ENCODE results near the gene PRUNE2.

The PRUNE2 gene

DNA sequence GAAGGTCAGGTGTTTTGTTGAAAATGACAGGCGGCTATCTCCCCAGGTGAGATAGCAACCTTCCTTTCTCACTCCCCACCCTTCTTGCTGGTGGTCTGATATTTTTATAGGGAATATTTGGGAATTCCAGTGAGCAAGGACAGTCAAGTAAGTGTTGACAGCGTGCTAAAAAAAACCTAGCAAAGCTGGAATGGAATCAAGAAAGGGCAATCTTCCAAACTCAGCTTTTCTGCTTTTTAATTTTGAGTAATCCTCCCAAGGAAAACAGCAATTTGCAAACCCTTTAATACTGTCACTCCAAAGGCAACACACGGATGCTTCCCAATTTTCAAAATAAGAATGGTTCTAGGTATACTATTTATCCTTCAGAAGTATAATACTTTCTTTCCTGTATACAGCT lies 285.3 kb downstream of the PRUNE2 start:
- DNase-seq: no peak
- no peak overlapping the region for H3K4me3 Mint-ChIP-seq
- no peaks in the 10 kb centered on the region for H3K9me3 Mint-ChIP-seq
- H3K4me1 Mint-ChIP-seq: no peaks in the 10 kb centered on the region
- H3K27ac Mint-ChIP-seq: peak overlapping the region in 1 of 2 donors; percentile 41
- no peak for ATAC-seq
- peaks cover 51% of the 10 kb centered on the region for H3K27me3 Mint-ChIP-seq

GRCh38 chr9:76619640-76620039 lies 286.3 kb downstream of the PRUNE2 start:
- Mint-ChIP-seq H3K27me3 (peaks cover 57% of the 10 kb centered on the region), H3K4me3 (no peak overlapping the region), H3K4me1 (peaks cover 8% of the 10 kb centered on the region), H3K9me3 (no peaks in the 10 kb centered on the region), H3K27ac (no peak overlapping the region)
- DNase-seq (no peak), ATAC-seq (no peak)

DNA sequence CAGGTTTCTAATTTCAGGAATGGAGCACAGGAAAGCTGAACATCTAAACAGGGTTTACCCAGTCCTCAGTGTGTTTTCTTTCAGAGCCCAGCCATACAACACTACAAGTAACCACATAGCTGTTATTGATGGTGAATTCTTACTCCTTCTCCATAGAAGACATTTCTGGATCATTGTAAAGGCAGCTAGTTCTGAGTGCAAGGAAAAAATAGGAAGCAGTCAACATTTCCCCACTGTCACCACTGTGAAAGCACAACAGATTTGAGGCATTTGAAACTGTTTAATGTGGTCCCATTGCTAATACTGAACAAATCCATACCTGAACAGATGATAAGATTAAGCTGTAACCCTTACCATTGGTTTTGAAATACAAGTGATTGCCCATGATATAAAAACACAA lies 286.7 kb downstream of the PRUNE2 start:
- Mint-ChIP-seq H3K27me3 (peaks cover 55% of the 10 kb centered on the region), H3K4me3 (no peak overlapping the region), H3K9me3 (no peaks in the 10 kb centered on the region), H3K4me1 (peaks cover 8% of the 10 kb centered on the region), H3K27ac (no peak overlapping the region)
- ATAC-seq: no peak
- DNase-seq: no peak

- no peak for ATAC-seq
Observed at GRCh38 chr9:76618762-76619161, 287.2 kb downstream of the PRUNE2 start.

DNA sequence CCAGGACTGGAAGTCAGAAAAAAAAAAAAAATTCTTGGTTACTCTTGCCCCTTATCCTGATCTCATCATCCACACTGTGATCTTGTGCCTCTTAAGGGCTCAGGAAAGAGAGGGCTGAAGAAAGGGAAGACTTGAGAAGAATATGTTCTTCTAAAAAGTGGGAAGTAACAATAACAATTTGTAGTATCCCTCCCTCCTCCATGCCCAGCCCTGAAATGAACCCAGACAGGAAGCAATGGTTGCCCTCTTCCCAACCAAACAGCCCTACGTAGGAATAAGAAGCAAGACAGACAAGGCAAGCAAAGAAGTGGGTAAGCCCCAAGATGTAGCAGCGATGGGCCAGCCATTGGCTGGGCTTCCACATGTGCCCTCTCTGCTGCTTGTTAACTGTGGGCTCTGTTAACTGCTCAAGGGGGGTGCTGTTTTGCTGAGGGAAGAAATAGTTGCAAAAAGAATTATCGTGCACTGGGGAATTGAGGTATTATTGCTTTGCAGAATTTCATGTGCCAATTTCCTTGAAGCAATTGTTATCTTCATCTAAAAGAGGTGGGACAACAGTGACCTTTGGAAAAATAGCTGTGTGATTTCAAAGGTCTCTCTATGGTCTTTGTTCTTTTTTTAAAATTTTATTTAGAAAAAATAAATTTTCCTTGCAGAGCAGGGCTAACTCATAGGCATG lies 288.3 kb downstream of the PRUNE2 start:
- H3K27me3 Mint-ChIP-seq: peaks cover 55% of the 10 kb centered on the region
- H3K9me3 Mint-ChIP-seq: no peaks in the 10 kb centered on the region
- H3K4me3 Mint-ChIP-seq: no peak overlapping the region
- H3K4me1 Mint-ChIP-seq: peaks cover 8% of the 10 kb centered on the region
- H3K27ac Mint-ChIP-seq: no peak overlapping the region
- DNase-seq: no peak
- no peak for ATAC-seq

More at GRCh38 chr9:76618762-76619161, 287.2 kb downstream of the PRUNE2 start:
- no peak overlapping the region for H3K4me3 Mint-ChIP-seq
- no peak for DNase-seq
- H3K27ac Mint-ChIP-seq: no peak overlapping the region
- peaks cover 50% of the 10 kb centered on the region for H3K27me3 Mint-ChIP-seq
- no peaks in the 10 kb centered on the region for H3K9me3 Mint-ChIP-seq
- H3K4me1 Mint-ChIP-seq: peaks cover 8% of the 10 kb centered on the region

GRCh38 chr9:76616780-76617179 lies 289.1 kb downstream of the PRUNE2 start:
- Mint-ChIP-seq H3K27ac (no peak overlapping the region), H3K4me3 (no peak overlapping the region), H3K4me1 (peaks cover 8% of the 10 kb centered on the region), H3K27me3 (peaks cover 63% of the 10 kb centered on the region), H3K9me3 (no peaks in the 10 kb centered on the region)
- no peak for ATAC-seq
- no peak for DNase-seq

DNA sequence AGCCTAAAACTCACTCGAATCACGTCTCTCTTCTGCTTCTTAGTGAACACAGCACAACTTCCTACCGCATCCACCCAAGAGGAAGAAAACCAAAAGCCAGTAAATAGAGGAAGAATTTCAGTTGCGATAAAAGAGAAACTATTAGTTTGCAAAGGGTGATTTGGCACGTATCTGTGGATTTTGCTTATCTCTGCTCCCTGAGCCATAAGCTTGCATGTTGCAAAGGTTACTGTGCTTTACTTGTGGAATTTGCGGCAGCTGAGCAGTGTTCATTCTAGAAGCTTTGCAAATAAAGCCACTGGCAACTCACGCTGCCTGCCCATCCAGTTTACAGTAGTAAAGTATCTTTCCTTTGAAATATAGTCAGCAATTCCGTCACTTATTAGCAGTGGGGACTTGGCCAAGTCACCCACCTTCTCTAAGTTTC lies 290.7 kb downstream of the PRUNE2 start:
- H3K4me1 Mint-ChIP-seq: peaks cover 8% of the 10 kb centered on the region
- no peaks in the 10 kb centered on the region for H3K9me3 Mint-ChIP-seq
- ATAC-seq (no peak), DNase-seq (no peak)
- no peak overlapping the region for H3K4me3 Mint-ChIP-seq
- no peak overlapping the region for H3K27ac Mint-ChIP-seq
- H3K27me3 Mint-ChIP-seq: peaks cover 66% of the 10 kb centered on the region

GRCh38 chr9:76613974-76614373 lies 291.9 kb downstream of the PRUNE2 start:
- Mint-ChIP-seq H3K4me3 (no peak overlapping the region), H3K27ac (no peak overlapping the region)

DNA sequence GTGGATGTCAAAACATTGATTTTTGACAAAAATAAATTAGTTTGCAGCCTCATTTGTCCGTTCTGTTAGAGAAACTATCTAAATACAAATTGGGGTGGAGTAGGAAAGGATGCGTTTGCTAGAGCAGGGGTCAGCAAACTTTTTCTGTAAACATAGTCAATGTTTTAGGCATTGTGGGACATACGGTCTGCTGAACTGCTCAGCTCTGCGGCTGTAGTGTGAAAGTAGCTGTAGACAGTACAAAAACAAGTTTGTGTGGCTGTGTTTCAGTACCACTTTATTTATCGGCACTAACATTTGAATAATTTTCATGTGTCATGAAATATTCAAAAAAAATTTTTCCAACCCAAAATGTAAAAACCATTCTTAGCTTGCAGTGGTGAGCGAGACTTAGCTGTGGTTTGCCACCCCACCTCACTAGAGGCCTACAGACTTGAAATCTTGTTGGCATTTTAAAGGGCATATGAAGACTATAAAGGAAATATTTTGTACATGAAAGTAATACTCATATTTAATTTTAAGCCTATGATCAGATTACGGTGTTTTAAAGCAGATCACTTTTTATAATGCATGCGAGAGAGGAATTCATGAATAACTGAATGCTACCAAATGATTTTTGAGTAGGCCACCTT lies 292.6 kb downstream of the PRUNE2 start:
- Mint-ChIP-seq H3K27me3 (peaks cover 57% of the 10 kb centered on the region), H3K9me3 (no peaks in the 10 kb centered on the region), H3K4me3 (no peak overlapping the region), H3K4me1 (peaks cover 8% of the 10 kb centered on the region), H3K27ac (no peak overlapping the region)
- ATAC-seq: no peak
- no peak for DNase-seq

More at GRCh38 chr9:76613974-76614373, 291.9 kb downstream of the PRUNE2 start:
- H3K4me1 Mint-ChIP-seq: peaks cover 8% of the 10 kb centered on the region
- H3K9me3 Mint-ChIP-seq: no peaks in the 10 kb centered on the region
- H3K27me3 Mint-ChIP-seq: peaks cover 57% of the 10 kb centered on the region
- DNase-seq: no peak
- no peak for ATAC-seq

DNA sequence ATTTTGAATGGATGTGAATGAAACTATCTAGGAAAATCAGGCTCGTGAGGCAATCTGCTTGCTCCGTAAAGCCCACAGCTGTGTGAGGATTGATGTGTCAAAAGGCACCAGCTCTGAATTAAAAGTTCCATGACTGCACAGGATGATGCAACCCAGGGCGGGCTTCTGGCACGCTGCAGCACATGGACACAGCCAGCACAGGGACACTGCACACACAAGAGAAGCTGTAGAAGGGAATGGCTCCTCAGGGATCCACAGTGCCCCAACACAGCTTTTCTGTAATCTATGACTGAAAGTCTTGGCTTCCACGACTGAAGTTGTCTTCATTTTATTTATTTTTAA lies 295.9 kb downstream of the PRUNE2 start:
- H3K27ac Mint-ChIP-seq: no peak overlapping the region
- ATAC-seq (no peak), DNase-seq (no peak)
- H3K27me3 Mint-ChIP-seq: peaks cover 39% of the 10 kb centered on the region
- H3K4me1 Mint-ChIP-seq: peaks cover 3% of the 10 kb centered on the region
- H3K4me3 Mint-ChIP-seq: no peak overlapping the region
- no peaks in the 10 kb centered on the region for H3K9me3 Mint-ChIP-seq

DNA sequence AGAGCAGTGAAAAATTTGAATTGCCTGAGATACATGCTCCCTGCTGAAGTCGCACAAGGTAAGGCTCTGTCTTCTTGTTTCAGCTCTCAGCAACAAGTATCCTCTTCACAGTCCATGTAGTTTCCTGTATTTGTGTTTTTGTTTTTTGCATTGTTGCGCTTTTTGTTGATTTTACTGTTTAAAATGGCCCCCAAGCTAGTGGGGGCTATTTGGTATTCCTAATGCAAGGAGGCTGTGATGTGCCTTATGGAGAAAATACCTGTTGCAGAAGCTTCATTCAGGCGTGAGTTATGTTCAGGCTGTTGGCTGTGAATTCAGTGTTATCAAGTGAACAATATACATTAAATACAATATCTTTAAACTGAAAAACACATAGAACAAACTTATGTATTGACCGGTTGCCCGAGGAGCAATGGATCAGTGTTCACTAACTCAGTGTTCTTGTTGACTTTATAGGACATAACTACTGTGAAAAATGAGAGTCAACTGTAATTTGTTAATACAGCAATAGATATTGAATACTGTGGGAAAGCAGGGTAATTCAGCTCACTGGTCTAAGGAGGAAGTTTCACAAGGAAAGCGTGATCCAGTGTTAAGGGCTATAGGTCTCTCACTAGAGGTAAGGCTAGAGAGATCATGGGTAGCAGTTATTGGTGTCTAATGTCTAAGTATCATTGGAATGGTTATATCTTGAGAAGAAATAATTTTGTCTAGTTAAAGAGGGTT lies 296.5 kb downstream of the PRUNE2 start:
- Mint-ChIP-seq H3K27ac (no peak overlapping the region), H3K4me1 (no peaks in the 10 kb centered on the region), H3K4me3 (no peak overlapping the region), H3K9me3 (no peaks in the 10 kb centered on the region), H3K27me3 (peaks cover 34% of the 10 kb centered on the region)
- DNase-seq: no peak
- ATAC-seq: no peak

DNA sequence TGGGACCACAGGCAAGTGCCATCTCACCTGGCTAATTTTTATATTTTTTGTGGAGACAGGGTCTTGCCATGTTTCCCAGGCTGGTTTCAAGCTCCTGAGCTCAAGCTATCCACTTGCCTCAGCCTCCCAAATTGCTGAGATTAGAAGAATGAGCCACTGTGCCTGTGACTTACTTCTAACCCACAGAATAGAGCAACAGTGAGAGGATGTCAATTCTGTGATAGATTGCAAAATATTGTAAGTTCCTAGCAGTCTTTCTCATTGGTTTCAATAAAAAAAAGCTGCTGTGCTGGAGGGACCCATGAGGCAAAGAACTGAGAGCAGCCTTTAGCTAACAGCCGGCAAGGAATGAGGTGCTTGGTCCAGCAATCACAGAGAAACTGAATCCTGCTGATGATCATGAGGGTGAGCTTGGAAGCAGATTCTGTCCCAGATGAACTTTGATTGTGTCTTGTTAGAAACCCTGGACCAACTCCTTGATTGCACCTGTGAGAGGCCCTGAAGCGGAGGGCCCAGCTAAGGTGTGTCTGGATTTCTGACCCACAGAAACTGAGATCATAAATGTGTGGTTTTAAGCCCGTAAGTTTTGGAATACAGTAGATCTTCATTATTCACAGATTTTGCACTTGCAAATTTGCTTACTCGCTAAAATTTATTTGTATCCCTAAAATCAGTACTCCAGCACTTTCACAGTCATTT lies 297.2 kb downstream of the PRUNE2 start:
- no peak overlapping the region for H3K27ac Mint-ChIP-seq
- ATAC-seq: no peak

GRCh38 chr9:76607730-76608436 lies 298.0 kb downstream of the PRUNE2 start:
- no peak for DNase-seq
- no peaks in the 10 kb centered on the region for H3K9me3 Mint-ChIP-seq
- no peak overlapping the region for H3K27ac Mint-ChIP-seq
- peaks cover 30% of the 10 kb centered on the region for H3K27me3 Mint-ChIP-seq
- no peak for ATAC-seq
- H3K4me3 Mint-ChIP-seq: no peak overlapping the region
- H3K4me1 Mint-ChIP-seq: peaks cover 13% of the 10 kb centered on the region

More for the DNA sequence above, 297.2 kb downstream of the PRUNE2 start:
- Mint-ChIP-seq H3K4me1 (peaks cover 4% of the 10 kb centered on the region), H3K9me3 (no peaks in the 10 kb centered on the region), H3K27me3 (peaks cover 33% of the 10 kb centered on the region), H3K4me3 (no peak overlapping the region)
- DNase-seq: no peak

GRCh38 chr9:76605321-76605900 lies 300.5 kb downstream of the PRUNE2 start:
- H3K27ac Mint-ChIP-seq: no peak overlapping the region
- peaks cover 27% of the 10 kb centered on the region for H3K27me3 Mint-ChIP-seq
- no peak overlapping the region for H3K4me3 Mint-ChIP-seq
- no peak for DNase-seq
- no peak for ATAC-seq
- no peaks in the 10 kb centered on the region for H3K9me3 Mint-ChIP-seq
- H3K4me1 Mint-ChIP-seq: peaks cover 13% of the 10 kb centered on the region
